Esophagus (tissue), 2 donors: ENCODE data around the gene ERO1A. TPM values are rescaled to one million over a fixed set of nuclear protein-coding genes. Genes with fewer than 3 reads are reported as not detected.

Experiments used
- H3K27ac ChIP-seq, 2 donors: one replicate each; pipeline ENCODE4 v1.5.1; 2013; ENCODE audit warnings: low read depth in 2 of 2, mild to moderate bottlenecking in 2 of 2, inconsistent platforms in 1 of 2, low read length in 1 of 2, moderate library complexity in 1 of 2
- H3K27me3 ChIP-seq, 2 donors: one replicate each; pipeline ENCODE4 v1.6.1; 2013; ENCODE audit warnings: low read length in 2 of 2, control low read depth in 1 of 2, mild to moderate bottlenecking in 1 of 2; ENCODE audit not compliant: insufficient read depth in 2 of 2, control insufficient read depth in 1 of 2
- H3K36me3 ChIP-seq, 2 donors: one replicate each; pipeline ENCODE4 v1.6.1; 2013; ENCODE audit warnings: low read length in 1 of 2; ENCODE audit not compliant: control insufficient read depth in 2 of 2, insufficient read depth in 2 of 2
- H3K4me1 ChIP-seq, 2 donors: one replicate each; pipeline ENCODE4 v1.6.1; 2013; ENCODE audit warnings: low read length in 1 of 2; ENCODE audit not compliant: control insufficient read depth in 2 of 2, insufficient read depth in 2 of 2
- H3K4me3 ChIP-seq, 2 donors: one replicate each; pipeline ENCODE4 v1.5.1; 2013; ENCODE audit warnings: low read length in 2 of 2, mild to moderate bottlenecking in 2 of 2, low read depth in 1 of 2, moderate library complexity in 1 of 2
- H3K9me3 ChIP-seq, 2 donors: one replicate each; pipeline ENCODE4 v1.6.1; 2013; ENCODE audit warnings: mild to moderate bottlenecking in 2 of 2, low read depth in 1 of 2, low read length in 1 of 2, moderate library complexity in 1 of 2; ENCODE audit not compliant: control insufficient read depth in 2 of 2, insufficient read depth in 1 of 2
- WGBS, 2 donors: extraction: QIAGEN DNeasy Blood & Tissue Kit; methylation state at CpG; one replicate each; pipeline ENCODE4 v1.1.7; 2013; 5-methylcytosine and 5-hydroxymethylcytosine counted together
- polyA plus RNA-seq, 2 donors: library from polyadenylated mRNA; stranded (reverse); fragments of 200-250 nt; gene quantifications; one replicate each; pipeline ENCODE4 v1.2.3, GENCODE V29; 2013
- donor health status: healthy with polysubstance abuse.
- donor health status: Bipolar disorder and iron deficiency.

ERO1A gene
- polyA plus RNA-seq, 2 donors = 157 to 592 TPM

- Histone ChIP-seq H3K36me3 (peaks cover 0 to 2% of the 10 kb centered on the region in 2 donors), H3K9me3 (no peaks in the 10 kb centered on the region), H3K27me3 (no peaks in the 10 kb centered on the region), H3K4me1 (peaks cover 0 to 4% of the 10 kb centered on the region in 2 donors), H3K4me3 (no peak overlapping the region), H3K27ac (peak overlapping the region in 1 of 2 donors; percentile 3)
- 72 to 76% methylated on average over 2 of the region's 2 CpGs for WGBS, 2 donors
These were observed 11.3 kb downstream of the ERO1A start for GRCh38 chr14:52683985-52684520.

GRCh38 chr14:52678591-52678990 is 16.8 kb downstream of the ERO1A start:
- H3K9me3 ChIP-seq = no peaks in the 10 kb centered on the region
- no peak overlapping the region for H3K27ac ChIP-seq
- WGBS, 2 donors = 90 to 96% methylated on average over 2 of the region's 2 CpGs
- peaks cover 2 to 3% of the 10 kb centered on the region in 2 donors for H3K36me3 ChIP-seq
- no peak overlapping the region for H3K4me3 ChIP-seq
- H3K4me1 ChIP-seq = no peaks in the 10 kb centered on the region
- H3K27me3 ChIP-seq = no peaks in the 10 kb centered on the region

GRCh38 chr14:52663850-52664249 is 31.5 kb downstream of the ERO1A start:
- no peaks in the 10 kb centered on the region for H3K27me3 ChIP-seq
- H3K4me1 ChIP-seq = no peaks in the 10 kb centered on the region
- H3K36me3 ChIP-seq = no peaks in the 10 kb centered on the region
- H3K9me3 ChIP-seq = no peaks in the 10 kb centered on the region
- no peak overlapping the region for H3K27ac ChIP-seq
- no peak overlapping the region for H3K4me3 ChIP-seq
- 81 to 91% methylated on average over 2 of the region's 2 CpGs for WGBS, 2 donors

- peaks cover 2 to 3% of the 10 kb centered on the region in 2 donors for H3K36me3 ChIP-seq
- H3K27me3 ChIP-seq = no peaks in the 10 kb centered on the region
- H3K4me3 ChIP-seq = no peak overlapping the region
- WGBS, 2 donors = 90 to 94% methylated on average over 2 of the region's 2 CpGs
- H3K4me1 ChIP-seq = no peaks in the 10 kb centered on the region
- no peak overlapping the region for H3K27ac ChIP-seq
- H3K9me3 ChIP-seq = no peaks in the 10 kb centered on the region
These were observed 34.0 kb downstream of the ERO1A start for GRCh38 chr14:52661314-52661713.

GRCh38 chr14:52660832-52661231 is 34.5 kb downstream of the ERO1A start:
- 86 to 96% methylated on average over 1 of the region's 1 CpG for WGBS, 2 donors
- Histone ChIP-seq H3K4me1 (no peaks in the 10 kb centered on the region), H3K4me3 (no peak overlapping the region), H3K9me3 (no peaks in the 10 kb centered on the region), H3K36me3 (peaks cover 2 to 3% of the 10 kb centered on the region in 2 donors), H3K27ac (no peak overlapping the region), H3K27me3 (no peaks in the 10 kb centered on the region)

- Histone ChIP-seq H3K27me3 (no peaks in the 10 kb centered on the region), H3K9me3 (no peaks in the 10 kb centered on the region), H3K36me3 (peaks cover 2 to 3% of the 10 kb centered on the region in 2 donors), H3K4me3 (no peak overlapping the region), H3K4me1 (no peaks in the 10 kb centered on the region), H3K27ac (no peak overlapping the region)
These were observed 35.0 kb downstream of the ERO1A start for GRCh38 chr14:52660325-52660724.

- no peak overlapping the region for H3K27ac ChIP-seq
- H3K36me3 ChIP-seq = peaks cover 2 to 3% of the 10 kb centered on the region in 2 donors
- no peaks in the 10 kb centered on the region for H3K4me1 ChIP-seq
- H3K27me3 ChIP-seq = no peaks in the 10 kb centered on the region
- H3K4me3 ChIP-seq = no peak overlapping the region
- H3K9me3 ChIP-seq = no peaks in the 10 kb centered on the region
These were observed 38.5 kb downstream of the ERO1A start for GRCh38 chr14:52656905-52657304.

- H3K4me1 ChIP-seq = no peaks in the 10 kb centered on the region
- no peak overlapping the region for H3K27ac ChIP-seq
- H3K9me3 ChIP-seq = no peaks in the 10 kb centered on the region
- peaks cover 0 to 4% of the 10 kb centered on the region in 2 donors for H3K36me3 ChIP-seq
- WGBS, 2 donors = 87 to 89% methylated on average over 6 of the region's 6 CpGs
- H3K27me3 ChIP-seq = no peaks in the 10 kb centered on the region
- H3K4me3 ChIP-seq = no peak overlapping the region
These were observed 44.6 kb downstream of the ERO1A start for GRCh38 chr14:52650774-52651173.

- peaks cover 0 to 6% of the 10 kb centered on the region in 2 donors for H3K36me3 ChIP-seq
- 97 to 98% methylated on average over 1 of the region's 1 CpG for WGBS, 2 donors
These were observed 45.8 kb downstream of the ERO1A start for GRCh38 chr14:52649511-52649910.

GRCh38 chr14:52641745-52642144 is 53.6 kb downstream of the ERO1A start:
- H3K36me3 ChIP-seq = peaks cover 4 to 6% of the 10 kb centered on the region in 2 donors
- no peak overlapping the region for H3K4me3 ChIP-seq
- no peaks in the 10 kb centered on the region for H3K4me1 ChIP-seq
- no peaks in the 10 kb centered on the region for H3K27me3 ChIP-seq
- no peaks in the 10 kb centered on the region for H3K9me3 ChIP-seq
- H3K27ac ChIP-seq = no peak overlapping the region
- 96 to 100% methylated on average over 1 of the region's 1 CpG for WGBS, 2 donors

More at GRCh38 chr14:52649511-52649910, 45.8 kb downstream of the ERO1A start:
- no peaks in the 10 kb centered on the region for H3K4me1 ChIP-seq
- no peak overlapping the region for H3K4me3 ChIP-seq
- no peaks in the 10 kb centered on the region for H3K27me3 ChIP-seq
- no peaks in the 10 kb centered on the region for H3K9me3 ChIP-seq
- H3K27ac ChIP-seq = no peak overlapping the region
